HUES6 (cell line): ENCODE results near the gene LKAAEAR1.
A peak's percentile ranks its signal among the peaks of the same experiment; 100 is the strongest.

Source experiments
- H3K27ac ChIP-seq: 2 replicates; pipeline ENCODE4 v1.7.0; 2013; ENCODE audit warnings: low read depth, mild to moderate bottlenecking, low read length, inconsistent platforms
- H3K27me3 ChIP-seq: 2 replicates; pipeline ENCODE4 v1.6.1; 2013; ENCODE audit warnings: low read length; ENCODE audit not compliant: control insufficient read depth, insufficient read depth
- H3K36me3 ChIP-seq: 2 replicates; pipeline ENCODE4 v1.6.1; 2013; ENCODE audit warnings: low read length; ENCODE audit not compliant: control insufficient read depth, insufficient read depth
- H3K4me1 ChIP-seq: 2 replicates; pipeline ENCODE4 v1.6.1; 2013; ENCODE audit warnings: low read length; ENCODE audit not compliant: control insufficient read depth, insufficient read depth
- H3K4me3 ChIP-seq: 2 replicates; pipeline ENCODE4 v1.5.1; 2013; ENCODE audit warnings: low read depth, low read length
- H3K9ac ChIP-seq: one replicate; pipeline ENCODE4 v1.6.1; 2013; ENCODE audit warnings: mild to moderate bottlenecking, low read length
- H3K9me3 ChIP-seq: 2 replicates; pipeline ENCODE4 v1.6.1; 2013; ENCODE audit warnings: low read depth, low read length; ENCODE audit not compliant: control insufficient read depth, insufficient read depth

LKAAEAR1 gene

GRCh38 chr20:64102647-64103354, 18.6 kb upstream of the LKAAEAR1 start:
- no peak overlapping the region for H3K9ac ChIP-seq
- no peaks in the 10 kb centered on the region for H3K36me3 ChIP-seq
- peaks cover 35% of the 10 kb centered on the region for H3K27me3 ChIP-seq
- no peak overlapping the region for H3K27ac ChIP-seq
- peaks cover 10% of the 10 kb centered on the region for H3K4me1 ChIP-seq
- no peaks in the 10 kb centered on the region for H3K9me3 ChIP-seq
- peak overlapping the region; percentile 71 for H3K4me3 ChIP-seq

DNA sequence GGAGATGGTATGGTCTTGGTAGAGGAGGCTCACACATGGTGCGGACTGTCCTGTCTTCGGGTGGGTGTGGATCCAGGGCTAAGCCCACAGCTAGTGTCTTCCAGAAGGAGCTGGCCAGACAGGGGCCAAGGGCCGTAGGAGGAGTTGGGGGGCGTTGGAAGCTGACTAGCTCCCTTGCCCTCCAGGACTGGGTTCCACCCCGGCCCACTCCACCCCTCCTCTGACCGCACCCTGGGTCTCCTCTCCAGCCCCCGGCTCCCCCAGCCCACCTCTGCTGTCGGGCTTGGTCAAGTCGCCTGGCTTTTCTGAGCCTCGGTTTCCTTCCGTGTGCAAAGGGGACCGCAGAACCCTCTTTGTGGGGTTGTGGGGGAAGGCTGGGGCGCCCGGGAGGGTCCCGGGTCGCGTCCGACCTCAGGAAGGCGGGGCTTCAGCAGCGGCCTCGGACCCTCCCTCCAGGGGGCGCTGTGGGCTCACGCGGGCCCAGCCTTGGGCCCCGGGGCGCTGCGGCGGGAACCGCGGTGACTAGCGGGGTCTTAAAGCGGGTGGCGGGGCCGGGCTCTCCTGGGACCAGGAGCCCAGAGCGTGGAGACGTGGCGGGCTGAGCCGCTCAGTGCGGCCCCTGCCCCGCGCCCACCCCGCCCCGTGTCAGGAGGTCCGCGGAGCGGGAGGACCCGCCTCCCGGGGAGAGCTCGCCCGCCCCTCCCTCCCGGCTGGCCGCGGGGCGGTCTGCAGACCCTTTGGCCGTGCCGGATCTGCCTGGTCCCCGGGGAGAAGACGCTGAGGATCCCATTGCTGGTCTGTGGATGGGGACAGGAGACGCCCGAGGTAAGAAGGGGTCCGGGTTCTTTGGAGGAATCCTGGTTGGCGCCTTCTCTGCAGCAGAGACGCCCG, 17.8 kb upstream of the LKAAEAR1 start:
- H3K4me3 ChIP-seq, result peak overlapping the region; percentile 71
- H3K9me3 ChIP-seq, result no peaks in the 10 kb centered on the region
- H3K27me3 ChIP-seq, result peaks cover 35% of the 10 kb centered on the region
- no peak overlapping the region for H3K9ac ChIP-seq
- peaks cover 8% of the 10 kb centered on the region for H3K4me1 ChIP-seq
- H3K36me3 ChIP-seq, result no peaks in the 10 kb centered on the region
- no peak overlapping the region for H3K27ac ChIP-seq

DNA sequence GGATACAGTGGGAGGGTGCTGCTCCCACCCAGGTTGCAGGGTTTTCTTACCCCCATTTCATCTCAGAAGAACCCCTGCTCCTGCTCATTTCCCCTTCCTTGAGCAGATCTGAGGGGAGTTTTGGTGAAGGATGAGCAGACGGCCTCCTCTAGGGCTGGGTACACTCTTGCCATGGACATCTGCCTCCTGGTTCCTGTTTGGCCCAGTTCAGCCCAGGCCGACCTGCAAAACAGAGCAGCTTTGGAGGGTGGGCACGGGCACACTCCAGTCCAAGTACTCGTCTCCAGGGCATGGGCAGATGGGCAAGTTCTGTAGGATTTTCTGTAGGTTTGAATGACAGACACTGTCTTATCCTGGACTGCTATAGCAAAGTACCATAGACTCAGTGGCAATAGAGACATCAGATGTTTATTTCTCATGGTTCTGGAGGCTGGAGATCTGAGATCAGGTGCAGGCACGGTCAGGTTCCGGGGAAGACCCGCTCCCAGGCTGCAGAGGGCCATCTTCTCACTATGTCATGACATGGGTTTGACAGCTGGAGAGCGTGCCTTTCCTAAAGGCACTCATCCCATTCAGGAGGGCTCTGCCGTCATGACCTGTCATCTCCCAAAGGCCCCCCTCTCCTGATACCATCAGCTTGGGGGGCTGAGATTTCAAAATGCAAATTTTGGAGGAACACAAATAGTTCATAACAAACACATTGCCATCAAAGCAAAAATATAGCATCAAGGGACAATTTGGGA, 16.9 kb upstream of the LKAAEAR1 start:
- H3K4me3 ChIP-seq, result no peak overlapping the region
- no peaks in the 10 kb centered on the region; the same call in 1 of the 2 replicates for H3K9me3 ChIP-seq
- no peak overlapping the region for H3K27ac ChIP-seq
- peaks cover 35% of the 10 kb centered on the region for H3K27me3 ChIP-seq
- peaks cover 8% of the 10 kb centered on the region for H3K4me1 ChIP-seq
- H3K36me3 ChIP-seq, result no peaks in the 10 kb centered on the region
- no peak overlapping the region for H3K9ac ChIP-seq

DNA sequence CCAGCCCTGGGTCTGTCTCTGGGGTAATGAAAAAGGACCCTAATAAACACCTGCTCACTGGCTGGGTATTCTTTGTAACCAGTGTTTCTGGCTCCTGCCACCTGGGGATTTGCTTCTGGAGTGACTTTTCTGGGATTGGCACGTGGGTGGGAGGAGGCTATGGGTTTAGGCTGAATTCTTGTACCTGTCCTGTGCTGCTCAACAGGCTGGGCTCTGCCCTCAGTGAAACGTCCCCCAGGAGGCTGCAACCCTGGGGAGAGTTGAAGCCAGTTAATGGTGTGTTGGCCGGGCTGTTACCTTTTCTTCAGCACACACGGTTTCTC, 16.3 kb upstream of the LKAAEAR1 start:
- H3K9me3 ChIP-seq, result no peaks in the 10 kb centered on the region; the same call in 1 of the 2 replicates
- H3K9ac ChIP-seq, result no peak overlapping the region
- H3K4me1 ChIP-seq, result peaks cover 8% of the 10 kb centered on the region
- H3K4me3 ChIP-seq, result no peak overlapping the region
- H3K36me3 ChIP-seq, result no peaks in the 10 kb centered on the region
- no peak overlapping the region for H3K27ac ChIP-seq
- peaks cover 31% of the 10 kb centered on the region for H3K27me3 ChIP-seq

GRCh38 chr20:64099880-64100565, 15.8 kb upstream of the LKAAEAR1 start:
- peaks cover 31% of the 10 kb centered on the region for H3K27me3 ChIP-seq

GRCh38 chr20:64099086-64099786, 15.0 kb upstream of the LKAAEAR1 start:
- H3K9me3 ChIP-seq, result no peaks in the 10 kb centered on the region; the same call in 1 of the 2 replicates
- peaks cover 6% of the 10 kb centered on the region for H3K4me1 ChIP-seq
- H3K36me3 ChIP-seq, result no peaks in the 10 kb centered on the region
- H3K9ac ChIP-seq, result no peak overlapping the region
- peaks cover 31% of the 10 kb centered on the region for H3K27me3 ChIP-seq
- H3K4me3 ChIP-seq, result no peak overlapping the region
- no peak overlapping the region for H3K27ac ChIP-seq

More at GRCh38 chr20:64099880-64100565, 15.8 kb upstream of the LKAAEAR1 start:
- H3K9me3 ChIP-seq, result no peaks in the 10 kb centered on the region; the same call in 1 of the 2 replicates
- H3K9ac ChIP-seq, result no peak overlapping the region
- H3K27ac ChIP-seq, result no peak overlapping the region
- H3K4me1 ChIP-seq, result peaks cover 8% of the 10 kb centered on the region
- no peak overlapping the region for H3K4me3 ChIP-seq
- H3K36me3 ChIP-seq, result no peaks in the 10 kb centered on the region

GRCh38 chr20:64098471-64099013, 14.3 kb upstream of the LKAAEAR1 start:
- no peak overlapping the region for H3K4me3 ChIP-seq
- no peaks in the 10 kb centered on the region for H3K36me3 ChIP-seq
- no peaks in the 10 kb centered on the region; the same call in 1 of the 2 replicates for H3K9me3 ChIP-seq
- peaks cover 28% of the 10 kb centered on the region for H3K27me3 ChIP-seq
- no peaks in the 10 kb centered on the region; the same call in 1 of the 2 replicates for H3K4me1 ChIP-seq
- no peak overlapping the region for H3K9ac ChIP-seq
- H3K27ac ChIP-seq, result no peak overlapping the region

GRCh38 chr20:64096535-64096934, 12.3 kb upstream of the LKAAEAR1 start:
- no peak overlapping the region for H3K27ac ChIP-seq

DNA sequence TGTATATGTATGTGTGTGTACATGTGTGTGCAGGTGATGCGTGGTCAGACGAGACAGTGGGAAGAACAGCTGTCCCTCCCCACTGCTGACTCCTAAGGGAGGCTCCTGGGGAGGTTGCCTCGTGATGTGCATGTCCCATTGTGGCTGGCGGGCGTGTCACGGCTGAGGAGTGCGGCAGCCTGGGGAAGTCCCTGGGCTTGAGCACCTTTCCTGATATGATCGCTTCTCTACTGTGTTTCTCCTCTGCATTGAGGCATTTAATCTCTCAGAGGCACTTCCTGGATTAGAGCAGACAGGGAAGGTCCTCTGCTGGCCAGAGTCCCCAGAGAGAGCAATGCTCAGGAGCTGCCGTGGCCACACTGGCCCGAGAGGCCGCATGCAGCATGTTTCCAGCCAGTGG, 11.7 kb upstream of the LKAAEAR1 start:
- H3K4me1 ChIP-seq, result peaks cover 5% of the 10 kb centered on the region; the same call in 1 of the 2 replicates

More at GRCh38 chr20:64096535-64096934, 12.3 kb upstream of the LKAAEAR1 start:
- H3K36me3 ChIP-seq, result no peaks in the 10 kb centered on the region
- H3K4me1 ChIP-seq, result peaks cover 5% of the 10 kb centered on the region; the same call in 1 of the 2 replicates
- H3K9me3 ChIP-seq, result no peaks in the 10 kb centered on the region; the same call in 1 of the 2 replicates
- H3K9ac ChIP-seq, result no peak overlapping the region
- H3K4me3 ChIP-seq, result no peak overlapping the region
- peaks cover 27% of the 10 kb centered on the region for H3K27me3 ChIP-seq

More for the DNA sequence above, 11.7 kb upstream of the LKAAEAR1 start:
- Histone ChIP-seq H3K36me3 (no peaks in the 10 kb centered on the region), H3K27ac (no peak overlapping the region), H3K27me3 (peaks cover 25% of the 10 kb centered on the region), H3K9ac (no peak overlapping the region), H3K4me3 (no peak overlapping the region), H3K9me3 (no peaks in the 10 kb centered on the region; the same call in 1 of the 2 replicates)
